ENCODE results near the gene LHFPL6.
"Not testable (repeated sequence)": the region's sequence is repeated elsewhere in the genome, so short reads cannot be mapped to it uniquely, and the experiment has no call there.

The LHFPL6 gene

DNA sequence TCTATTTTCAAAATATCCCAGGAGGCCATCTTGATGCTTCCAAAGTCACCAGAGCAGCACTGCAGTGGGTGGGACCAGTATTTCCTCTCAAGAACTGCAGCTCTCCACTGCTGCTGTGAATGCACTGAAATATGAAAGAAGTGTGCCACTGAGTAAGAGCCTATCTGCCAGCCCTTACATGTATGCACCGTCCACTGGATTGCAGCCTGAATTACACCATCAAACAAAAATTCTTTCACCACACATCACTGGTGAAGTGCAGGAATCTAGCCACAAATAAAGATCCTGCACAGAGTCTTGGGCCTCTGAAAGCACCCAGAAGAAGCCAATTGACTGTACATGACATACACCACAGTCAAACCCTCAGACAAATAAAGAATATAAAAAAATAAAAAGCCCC lies 249.0 kb downstream of the LHFPL6 start:
- Histone ChIP-seq H3K27ac (ENCODE audit: low read depth, low read length) (no peak overlapping the region), H3K36me3 (ENCODE audit: control insufficient read depth in 5 of 5, insufficient read depth in 5 of 5, low read length in 5 of 5) (no peaks in the 10 kb centered on the region), H3K9me3 (ENCODE audit: control insufficient read depth in 5 of 5, low read length in 5 of 5) (no peaks in the 10 kb centered on the region), H3K4me3 (ENCODE audit: low read depth in 1 of 5, low read length in 5 of 5) (no peak overlapping the region), H3K4me1 (ENCODE audit: control insufficient read depth in 5 of 5, insufficient read depth in 5 of 5, low read length in 5 of 5) (peaks cover 0 to 14% (median 9%) of the 10 kb centered on the region in 5 donors), H3K9ac (ENCODE audit: low read length in 5 of 5) (no peak overlapping the region), H3K27me3 (ENCODE audit: control insufficient read depth in 5 of 5, insufficient read depth in 4 of 5, low read length in 5 of 5) (no peaks in the 10 kb centered on the region)

DNA sequence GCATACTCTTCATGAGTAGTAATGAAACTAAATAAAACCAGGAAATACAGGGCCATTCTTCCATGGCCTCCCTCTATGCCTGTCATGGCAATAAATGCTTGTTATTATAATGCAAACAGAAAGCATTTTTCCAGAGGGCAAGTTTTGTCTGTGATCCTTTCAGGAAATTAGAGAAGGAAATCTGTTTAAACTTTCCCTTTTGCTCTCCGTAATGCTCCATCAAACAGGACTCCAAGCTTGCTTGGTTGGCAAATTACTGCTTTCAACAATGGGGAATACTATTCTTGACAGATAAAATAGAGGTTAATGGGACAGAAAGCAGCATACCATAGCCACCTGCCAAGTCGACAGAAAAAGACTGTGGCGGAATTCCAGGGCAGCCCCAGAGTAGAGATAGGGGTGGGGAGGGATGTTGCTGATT lies 252.5 kb downstream of the LHFPL6 start:
- Histone ChIP-seq H3K27ac (ENCODE audit: low read depth, low read length) (peak overlapping the region; percentile 15), H3K27me3 (ENCODE audit: control insufficient read depth in 5 of 5, insufficient read depth in 4 of 5, low read length in 5 of 5) (no peaks in the 10 kb centered on the region), H3K4me1 (ENCODE audit: control insufficient read depth in 5 of 5, insufficient read depth in 5 of 5, low read length in 5 of 5) (peaks cover 0 to 14% (median 11%) of the 10 kb centered on the region in 5 donors), H3K36me3 (ENCODE audit: control insufficient read depth in 5 of 5, insufficient read depth in 5 of 5, low read length in 5 of 5) (no peaks in the 10 kb centered on the region), H3K4me3 (ENCODE audit: low read depth in 1 of 5, low read length in 5 of 5) (peak overlapping the region in 1 of 5 donors; percentile 11), H3K9me3 (ENCODE audit: control insufficient read depth in 5 of 5, low read length in 5 of 5) (no peaks in the 10 kb centered on the region), H3K9ac (ENCODE audit: low read length in 5 of 5) (peak overlapping the region in 1 of 5 donors; percentile 7)

DNA sequence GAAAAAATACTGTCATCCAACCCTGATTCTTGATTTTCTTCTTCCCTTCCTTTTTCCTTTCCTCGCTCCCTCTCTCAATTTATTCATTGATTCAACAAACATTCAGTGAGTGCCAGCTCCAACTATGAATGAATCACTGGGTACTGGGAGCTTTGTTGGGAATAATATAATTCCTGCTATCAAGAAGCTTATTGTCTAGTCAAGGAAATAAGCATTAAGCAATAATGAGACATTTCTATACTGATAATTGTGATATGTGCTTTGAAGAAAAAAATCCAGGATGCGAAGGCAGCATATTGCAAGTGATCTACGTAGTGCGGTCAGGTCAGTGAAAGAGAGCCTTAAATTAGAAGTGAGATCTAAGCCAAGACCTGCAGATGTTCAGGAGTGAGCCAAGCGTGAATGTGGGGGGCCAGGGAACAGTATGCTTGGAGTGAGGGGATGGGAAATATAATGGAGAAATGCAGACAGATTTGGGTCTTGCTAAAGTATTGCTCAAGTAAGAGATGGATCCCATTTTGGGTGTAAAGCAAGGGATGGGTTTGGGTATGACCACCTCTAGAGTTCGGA lies 253.5 kb downstream of the LHFPL6 start:
- H3K4me1 ChIP-seq (ENCODE audit: control insufficient read depth in 5 of 5, insufficient read depth in 5 of 5, low read length in 5 of 5): peaks cover 0 to 14% (median 11%) of the 10 kb centered on the region in 5 donors
- no peaks in the 10 kb centered on the region for H3K27me3 ChIP-seq (ENCODE audit: control insufficient read depth in 5 of 5, insufficient read depth in 4 of 5, low read length in 5 of 5)
- no peak overlapping the region for H3K27ac ChIP-seq (ENCODE audit: low read depth, low read length)
- no peak overlapping the region for H3K9ac ChIP-seq (ENCODE audit: low read length in 5 of 5)
- H3K36me3 ChIP-seq (ENCODE audit: control insufficient read depth in 5 of 5, insufficient read depth in 5 of 5, low read length in 5 of 5): no peaks in the 10 kb centered on the region
- no peak overlapping the region for H3K4me3 ChIP-seq (ENCODE audit: low read depth in 1 of 5, low read length in 5 of 5)
- H3K9me3 ChIP-seq (ENCODE audit: control insufficient read depth in 5 of 5, low read length in 5 of 5): no peaks in the 10 kb centered on the region

DNA sequence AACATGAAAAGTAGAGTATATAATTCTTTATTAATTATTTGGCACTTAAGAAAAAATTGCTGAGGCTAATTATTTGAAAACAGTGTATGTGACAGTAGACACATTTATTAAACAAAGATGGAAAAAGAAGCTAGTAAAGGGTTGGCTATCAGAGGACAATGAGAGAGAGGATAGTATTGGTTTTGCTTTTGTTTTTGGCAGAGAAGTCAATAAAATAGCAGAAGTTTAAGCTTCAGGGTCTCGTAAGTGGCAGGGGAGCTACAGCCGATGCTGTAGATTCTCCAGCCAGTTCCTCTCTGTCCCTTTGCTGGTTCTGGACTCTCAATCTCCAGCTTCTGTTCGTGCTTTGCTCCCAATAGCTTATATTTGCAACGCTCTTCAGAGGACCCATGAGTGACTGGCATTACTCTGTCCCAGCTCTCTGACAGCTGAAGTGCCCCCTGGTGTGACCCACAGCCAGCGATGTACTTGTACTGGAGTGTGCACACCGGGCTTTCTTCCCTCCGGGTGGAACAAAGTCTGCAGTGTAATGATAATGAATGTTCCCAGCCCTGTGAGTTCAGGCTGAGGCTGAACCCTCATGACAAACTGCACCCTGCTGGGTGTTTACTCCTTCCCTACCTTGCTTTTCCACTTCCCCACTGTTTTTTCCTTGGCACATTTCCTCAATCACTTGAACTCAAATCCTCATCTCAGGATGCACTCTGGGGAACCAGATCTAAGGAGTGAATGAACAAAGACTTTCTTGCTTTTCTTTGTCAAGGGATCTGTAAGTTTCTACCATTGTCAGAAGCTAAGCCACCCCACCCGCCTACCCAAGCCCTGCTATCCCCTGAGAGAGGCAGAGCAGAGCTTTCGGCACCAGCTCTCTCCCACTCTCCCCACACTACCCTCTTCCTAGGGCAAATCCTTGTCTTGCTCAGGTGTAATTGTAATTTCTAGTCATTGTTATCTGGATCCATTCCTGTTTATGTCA lies 254.8 kb downstream of the LHFPL6 start:
- Histone ChIP-seq H3K27ac (ENCODE audit: low read depth, low read length) (no peak overlapping the region), H3K9me3 (ENCODE audit: control insufficient read depth in 5 of 5, low read length in 5 of 5) (no peaks in the 10 kb centered on the region), H3K4me3 (ENCODE audit: low read depth in 1 of 5, low read length in 5 of 5) (peak overlapping the region in 1 of 5 donors; percentile 19), H3K4me1 (ENCODE audit: control insufficient read depth in 5 of 5, insufficient read depth in 5 of 5, low read length in 5 of 5) (peaks cover 0 to 11% (median 9%) of the 10 kb centered on the region in 5 donors), H3K9ac (ENCODE audit: low read length in 5 of 5) (no peak overlapping the region), H3K27me3 (ENCODE audit: control insufficient read depth in 5 of 5, insufficient read depth in 4 of 5, low read length in 5 of 5) (no peaks in the 10 kb centered on the region), H3K36me3 (ENCODE audit: control insufficient read depth in 5 of 5, insufficient read depth in 5 of 5, low read length in 5 of 5) (peaks cover 0 to 8% (median 0%) of the 10 kb centered on the region in 5 donors)

DNA sequence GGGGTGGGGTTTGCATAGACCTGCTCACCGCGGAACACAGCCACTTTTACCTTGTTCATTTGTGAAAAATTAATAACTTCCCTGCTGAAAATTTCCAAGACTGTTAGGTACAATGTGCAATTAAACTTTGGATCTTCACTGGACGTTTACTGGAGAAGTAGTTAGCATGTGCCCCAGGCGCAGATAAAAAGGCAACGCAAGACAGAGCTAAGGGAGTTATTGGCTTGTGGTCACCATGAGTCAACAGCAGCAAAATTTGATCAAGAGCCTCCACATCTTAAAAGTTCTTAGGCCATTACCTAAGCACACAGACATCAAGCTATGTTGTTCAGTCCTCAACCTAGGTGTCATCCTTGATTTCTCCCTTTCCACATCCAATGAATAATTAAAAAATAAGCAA lies 257.0 kb downstream of the LHFPL6 start:
- no peaks in the 10 kb centered on the region for H3K9me3 ChIP-seq (ENCODE audit: control insufficient read depth in 5 of 5, low read length in 5 of 5)
- H3K27ac ChIP-seq (ENCODE audit: low read depth, low read length): no peak overlapping the region
- peaks cover 0 to 10% (median 2%) of the 10 kb centered on the region in 5 donors for H3K36me3 ChIP-seq (ENCODE audit: control insufficient read depth in 5 of 5, insufficient read depth in 5 of 5, low read length in 5 of 5)
- H3K4me3 ChIP-seq (ENCODE audit: low read depth in 1 of 5, low read length in 5 of 5): no peak overlapping the region
- H3K27me3 ChIP-seq (ENCODE audit: control insufficient read depth in 5 of 5, insufficient read depth in 4 of 5, low read length in 5 of 5): no peaks in the 10 kb centered on the region
- peaks cover 0 to 11% (median 9%) of the 10 kb centered on the region in 5 donors for H3K4me1 ChIP-seq (ENCODE audit: control insufficient read depth in 5 of 5, insufficient read depth in 5 of 5, low read length in 5 of 5)
- no peak overlapping the region for H3K9ac ChIP-seq (ENCODE audit: low read length in 5 of 5)

DNA sequence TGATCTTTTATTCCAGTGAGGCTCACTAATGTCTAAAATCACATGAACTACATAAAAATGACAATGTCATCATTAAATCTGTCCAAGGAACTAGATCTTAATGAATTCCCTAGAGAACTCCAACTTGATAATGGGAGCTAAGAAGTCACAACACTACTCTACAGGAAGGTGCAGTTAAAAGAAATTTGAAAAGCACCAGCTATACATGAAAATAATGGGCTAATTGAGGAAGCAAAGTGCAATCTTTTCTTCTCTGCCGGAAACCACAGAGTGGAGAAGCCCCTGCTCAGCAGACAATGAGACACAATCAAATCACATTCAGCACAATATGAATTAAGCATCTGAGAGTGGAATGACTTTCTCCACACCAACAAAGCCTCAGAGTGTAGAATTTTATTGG lies 261.7 kb downstream of the LHFPL6 start:
- Histone ChIP-seq H3K9me3 (ENCODE audit: control insufficient read depth in 5 of 5, low read length in 5 of 5) (no peaks in the 10 kb centered on the region), H3K36me3 (ENCODE audit: control insufficient read depth in 5 of 5, insufficient read depth in 5 of 5, low read length in 5 of 5) (peaks cover 0 to 10% (median 2%) of the 10 kb centered on the region in 5 donors)

DNA sequence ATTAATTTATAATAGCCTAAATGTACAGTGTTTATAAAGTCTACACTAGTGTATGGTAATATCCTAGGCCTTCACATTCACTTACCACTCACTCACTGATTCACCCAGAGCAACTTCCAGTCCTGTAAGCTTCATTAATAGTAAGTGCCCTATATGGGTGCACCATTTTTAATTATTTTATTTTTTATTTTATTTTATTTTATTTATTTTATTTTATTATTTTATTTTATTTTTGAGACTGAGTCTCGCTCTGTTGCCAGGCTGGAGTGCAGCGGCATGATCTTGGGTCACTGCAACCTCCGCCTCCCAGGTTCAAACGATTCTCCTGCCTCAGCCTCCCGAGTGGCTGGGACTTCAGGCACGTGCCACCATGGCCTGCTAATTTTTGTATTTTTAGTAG lies 264.9 kb downstream of the LHFPL6 start:
- H3K4me1 ChIP-seq (ENCODE audit: control insufficient read depth in 5 of 5, insufficient read depth in 5 of 5, low read length in 5 of 5): not testable (repeated sequence)

More for the DNA sequence above, 261.7 kb downstream of the LHFPL6 start:
- no peaks in the 10 kb centered on the region for H3K27me3 ChIP-seq (ENCODE audit: control insufficient read depth in 5 of 5, insufficient read depth in 4 of 5, low read length in 5 of 5)
- no peaks in the 10 kb centered on the region for H3K4me1 ChIP-seq (ENCODE audit: control insufficient read depth in 5 of 5, insufficient read depth in 5 of 5, low read length in 5 of 5)
- no peak overlapping the region for H3K27ac ChIP-seq (ENCODE audit: low read depth, low read length)
- no peak overlapping the region for H3K9ac ChIP-seq (ENCODE audit: low read length in 5 of 5)
- no peak overlapping the region for H3K4me3 ChIP-seq (ENCODE audit: low read depth in 1 of 5, low read length in 5 of 5)

DNA sequence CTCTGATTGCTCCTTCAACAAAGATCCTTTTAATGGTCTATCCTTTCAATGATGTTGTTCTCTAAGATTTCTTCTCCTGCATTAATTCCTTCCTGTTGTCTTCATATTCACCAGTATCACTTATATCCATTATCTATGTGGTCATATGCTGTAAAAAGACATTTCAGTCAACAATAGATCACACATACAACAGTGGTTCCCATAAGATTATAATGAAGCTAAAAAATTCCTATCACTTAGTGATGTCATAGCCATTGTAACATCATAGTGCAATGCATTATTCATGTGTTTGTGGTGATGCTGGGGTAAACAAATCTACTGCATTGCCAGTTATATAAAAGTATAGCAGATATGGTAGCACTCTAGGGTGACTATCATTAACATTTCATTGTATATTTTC lies 266.1 kb downstream of the LHFPL6 start:
- Histone ChIP-seq H3K9ac (ENCODE audit: low read length in 5 of 5) (no peak overlapping the region), H3K27me3 (ENCODE audit: control insufficient read depth in 5 of 5, insufficient read depth in 4 of 5, low read length in 5 of 5) (no peaks in the 10 kb centered on the region), H3K9me3 (ENCODE audit: control insufficient read depth in 5 of 5, low read length in 5 of 5) (no peaks in the 10 kb centered on the region), H3K4me3 (ENCODE audit: low read depth in 1 of 5, low read length in 5 of 5) (no peak overlapping the region), H3K4me1 (ENCODE audit: control insufficient read depth in 5 of 5, insufficient read depth in 5 of 5, low read length in 5 of 5) (peaks cover 0 to 4% (median 0%) of the 10 kb centered on the region in 5 donors), H3K27ac (ENCODE audit: low read depth, low read length) (no peak overlapping the region), H3K36me3 (ENCODE audit: control insufficient read depth in 5 of 5, insufficient read depth in 5 of 5, low read length in 5 of 5) (no peaks in the 10 kb centered on the region)

More for the DNA sequence above, 264.9 kb downstream of the LHFPL6 start:
- not testable (repeated sequence) for H3K4me3 ChIP-seq (ENCODE audit: low read depth in 1 of 5, low read length in 5 of 5); H3K9me3 ChIP-seq (ENCODE audit: control insufficient read depth in 5 of 5, low read length in 5 of 5); H3K27ac ChIP-seq (ENCODE audit: low read depth, low read length); H3K27me3 ChIP-seq (ENCODE audit: control insufficient read depth in 5 of 5, insufficient read depth in 4 of 5, low read length in 5 of 5); H3K9ac ChIP-seq (ENCODE audit: low read length in 5 of 5); H3K36me3 ChIP-seq (ENCODE audit: control insufficient read depth in 5 of 5, insufficient read depth in 5 of 5, low read length in 5 of 5)

DNA sequence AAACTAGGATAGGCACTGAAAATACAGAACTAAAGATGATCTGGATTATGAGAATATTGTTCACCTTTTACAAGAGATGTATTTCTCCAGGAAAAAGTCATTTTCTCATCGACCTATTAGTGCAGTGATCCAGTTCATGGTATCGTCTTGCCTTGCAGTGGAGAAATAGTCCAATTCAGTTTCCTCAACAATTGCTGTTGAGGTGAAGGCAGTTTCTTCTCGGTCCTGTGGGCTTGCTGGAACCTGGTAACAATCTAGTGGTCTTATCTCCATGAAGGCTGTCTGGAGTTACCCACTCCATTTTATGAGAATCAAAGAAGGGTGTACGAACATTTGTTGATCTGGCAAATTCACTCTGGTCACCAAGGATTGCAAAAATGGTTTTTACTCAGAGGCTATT lies 266.8 kb downstream of the LHFPL6 start:
- H3K4me3 ChIP-seq (ENCODE audit: low read depth in 1 of 5, low read length in 5 of 5): no peak overlapping the region
- no peaks in the 10 kb centered on the region for H3K9me3 ChIP-seq (ENCODE audit: control insufficient read depth in 5 of 5, low read length in 5 of 5)
- H3K4me1 ChIP-seq (ENCODE audit: control insufficient read depth in 5 of 5, insufficient read depth in 5 of 5, low read length in 5 of 5): peaks cover 0 to 4% (median 0%) of the 10 kb centered on the region in 5 donors
- H3K27me3 ChIP-seq (ENCODE audit: control insufficient read depth in 5 of 5, insufficient read depth in 4 of 5, low read length in 5 of 5): no peaks in the 10 kb centered on the region
- H3K9ac ChIP-seq (ENCODE audit: low read length in 5 of 5): no peak overlapping the region
- no peaks in the 10 kb centered on the region for H3K36me3 ChIP-seq (ENCODE audit: control insufficient read depth in 5 of 5, insufficient read depth in 5 of 5, low read length in 5 of 5)
- H3K27ac ChIP-seq (ENCODE audit: low read depth, low read length): no peak overlapping the region

DNA sequence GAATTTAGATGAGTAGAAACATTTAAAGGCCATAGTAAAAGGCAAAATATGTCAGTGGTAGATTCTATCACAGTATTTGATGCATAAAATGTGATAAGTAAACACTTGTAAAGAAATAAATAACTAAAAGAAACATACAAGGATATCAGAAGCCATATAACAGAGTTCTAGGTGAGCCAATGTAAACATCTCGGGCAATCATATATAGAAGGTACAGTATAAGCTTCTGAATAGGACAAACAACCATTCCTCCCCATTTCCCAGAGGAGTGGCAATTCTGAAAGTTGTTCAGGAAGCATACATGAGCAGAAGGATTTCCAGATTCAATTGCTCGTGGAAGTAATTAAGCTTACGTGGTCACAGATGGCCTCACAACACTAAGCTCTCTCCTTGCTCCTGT lies 267.3 kb downstream of the LHFPL6 start:
- Histone ChIP-seq H3K9ac (ENCODE audit: low read length in 5 of 5) (no peak overlapping the region), H3K36me3 (ENCODE audit: control insufficient read depth in 5 of 5, insufficient read depth in 5 of 5, low read length in 5 of 5) (no peaks in the 10 kb centered on the region)

More for the DNA sequence above, 267.3 kb downstream of the LHFPL6 start:
- H3K4me1 ChIP-seq (ENCODE audit: control insufficient read depth in 5 of 5, insufficient read depth in 5 of 5, low read length in 5 of 5): peaks cover 0 to 4% (median 0%) of the 10 kb centered on the region in 5 donors
- no peaks in the 10 kb centered on the region for H3K9me3 ChIP-seq (ENCODE audit: control insufficient read depth in 5 of 5, low read length in 5 of 5)
- H3K27ac ChIP-seq (ENCODE audit: low read depth, low read length): no peak overlapping the region
- no peaks in the 10 kb centered on the region for H3K27me3 ChIP-seq (ENCODE audit: control insufficient read depth in 5 of 5, insufficient read depth in 4 of 5, low read length in 5 of 5)
- H3K4me3 ChIP-seq (ENCODE audit: low read depth in 1 of 5, low read length in 5 of 5): no peak overlapping the region
